ENCODE data around the gene GTSE1.

The GTSE1 gene

DNA sequence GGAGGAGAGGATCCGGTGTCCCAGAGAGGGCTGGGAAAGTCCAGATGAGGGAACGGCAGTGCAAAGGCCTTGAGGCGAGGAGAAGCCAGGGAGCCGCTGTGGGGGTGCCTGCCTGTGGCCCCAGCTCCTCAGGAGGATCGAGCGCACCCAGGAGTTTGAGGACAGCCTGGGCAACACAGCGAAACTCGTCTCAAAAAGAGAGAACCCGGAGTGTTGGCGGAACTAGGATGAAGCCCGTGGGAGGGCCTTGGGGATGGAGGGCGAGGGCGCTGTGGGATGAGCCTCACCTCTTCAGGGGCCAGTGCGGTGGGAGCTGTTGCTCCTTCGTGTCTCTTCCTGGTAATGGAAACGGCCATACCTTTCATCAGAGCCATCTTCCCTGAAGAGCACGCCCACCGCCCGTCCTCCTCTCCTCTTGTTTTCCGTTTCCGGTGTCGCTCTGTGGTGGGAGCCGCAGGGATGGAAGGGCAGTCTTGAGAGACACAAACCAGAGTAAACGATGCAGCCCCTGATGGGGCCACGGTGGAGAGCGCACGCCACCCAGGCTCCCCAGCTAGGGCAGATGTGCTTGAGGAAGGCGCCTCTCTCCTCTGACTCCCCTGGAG, 54.6 kb downstream of the GTSE1 start:
- peaks cover 22% of the 10 kb centered on the region for H3K36me3 ChIP-seq (ENCODE audit: control insufficient read depth, insufficient read depth, low read length)
- no peak overlapping the region for H3K4me3 ChIP-seq (ENCODE audit: insufficient read depth, low read depth, low read length)
- H3K27me3 ChIP-seq (ENCODE audit: control insufficient read depth, insufficient read depth, low read length, poor library complexity, severe bottlenecking) = no peaks in the 10 kb centered on the region
- no peak overlapping the region for H3K27ac ChIP-seq (ENCODE audit: insufficient read depth, low read depth, low read length, poor library complexity, severe bottlenecking)
- H3K4me1 ChIP-seq (ENCODE audit: control insufficient read depth, insufficient read depth, low read length) = no peaks in the 10 kb centered on the region
- no peaks in the 10 kb centered on the region for H3K9me3 ChIP-seq (ENCODE audit: control insufficient read depth, low read length)
- WGBS, 2 experiments = 95% methylated on average over 28 of the region's 28 CpGs

DNA sequence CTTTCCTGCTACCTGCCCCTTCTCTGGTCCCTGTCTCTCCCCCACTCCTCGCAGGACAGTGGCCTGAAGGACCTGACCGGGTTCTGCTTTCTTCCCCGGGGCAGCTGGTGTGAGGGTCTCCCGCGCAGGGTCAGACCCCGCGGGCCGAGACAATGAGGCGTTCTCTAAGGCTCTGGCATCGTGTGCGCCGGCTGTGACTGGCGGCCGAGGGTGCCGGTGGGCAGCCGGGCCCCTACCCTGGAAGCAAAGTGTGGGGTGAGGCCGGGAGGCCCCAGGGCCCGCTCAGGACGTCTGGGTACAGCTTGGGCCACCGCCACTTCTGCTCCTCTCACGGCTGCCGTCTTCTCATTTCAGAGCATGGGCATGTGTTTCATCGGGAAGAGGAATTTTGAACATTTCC, 55.1 kb downstream of the GTSE1 start:
- Histone ChIP-seq H3K4me1 (ENCODE audit: control insufficient read depth, insufficient read depth, low read length) (no peaks in the 10 kb centered on the region), H3K27me3 (ENCODE audit: control insufficient read depth, insufficient read depth, low read length, poor library complexity, severe bottlenecking) (no peaks in the 10 kb centered on the region), H3K27ac (ENCODE audit: insufficient read depth, low read depth, low read length, poor library complexity, severe bottlenecking) (no peak overlapping the region), H3K9me3 (ENCODE audit: control insufficient read depth, low read length) (no peaks in the 10 kb centered on the region), H3K36me3 (ENCODE audit: control insufficient read depth, insufficient read depth, low read length) (peaks cover 22% of the 10 kb centered on the region), H3K4me3 (ENCODE audit: insufficient read depth, low read depth, low read length) (no peak overlapping the region)
- 95 to 96% methylated on average over 23 of the region's 23 CpGs for WGBS, 2 experiments

DNA sequence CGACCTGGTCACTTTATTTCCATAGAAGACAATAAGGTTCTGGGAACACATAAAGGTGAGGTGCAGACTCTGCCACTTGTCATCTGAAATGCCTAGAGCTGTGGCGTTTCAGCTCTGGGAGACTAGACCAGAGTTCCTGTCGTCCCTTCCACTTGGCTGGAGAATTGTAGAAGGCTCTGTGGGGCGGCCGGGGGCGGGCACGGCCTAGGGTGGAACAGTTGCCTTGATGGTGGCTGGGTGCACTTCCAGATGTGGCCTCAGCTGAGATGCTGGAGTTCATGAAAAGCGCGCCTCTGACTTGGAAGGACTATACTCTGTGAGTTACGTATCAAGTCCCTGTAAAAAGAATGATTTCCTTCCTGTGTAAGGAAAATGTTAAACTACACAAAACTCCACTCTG, 55.6 kb downstream of the GTSE1 start:
- Histone ChIP-seq H3K9me3 (ENCODE audit: control insufficient read depth, low read length) (no peaks in the 10 kb centered on the region), H3K36me3 (ENCODE audit: control insufficient read depth, insufficient read depth, low read length) (peaks cover 27% of the 10 kb centered on the region), H3K4me3 (ENCODE audit: insufficient read depth, low read depth, low read length) (no peak overlapping the region), H3K4me1 (ENCODE audit: control insufficient read depth, insufficient read depth, low read length) (no peaks in the 10 kb centered on the region), H3K27me3 (ENCODE audit: control insufficient read depth, insufficient read depth, low read length, poor library complexity, severe bottlenecking) (no peaks in the 10 kb centered on the region), H3K27ac (ENCODE audit: insufficient read depth, low read depth, low read length, poor library complexity, severe bottlenecking) (no peak overlapping the region)
- WGBS, 2 experiments = 96% methylated on average over 10 of the region's 10 CpGs

DNA sequence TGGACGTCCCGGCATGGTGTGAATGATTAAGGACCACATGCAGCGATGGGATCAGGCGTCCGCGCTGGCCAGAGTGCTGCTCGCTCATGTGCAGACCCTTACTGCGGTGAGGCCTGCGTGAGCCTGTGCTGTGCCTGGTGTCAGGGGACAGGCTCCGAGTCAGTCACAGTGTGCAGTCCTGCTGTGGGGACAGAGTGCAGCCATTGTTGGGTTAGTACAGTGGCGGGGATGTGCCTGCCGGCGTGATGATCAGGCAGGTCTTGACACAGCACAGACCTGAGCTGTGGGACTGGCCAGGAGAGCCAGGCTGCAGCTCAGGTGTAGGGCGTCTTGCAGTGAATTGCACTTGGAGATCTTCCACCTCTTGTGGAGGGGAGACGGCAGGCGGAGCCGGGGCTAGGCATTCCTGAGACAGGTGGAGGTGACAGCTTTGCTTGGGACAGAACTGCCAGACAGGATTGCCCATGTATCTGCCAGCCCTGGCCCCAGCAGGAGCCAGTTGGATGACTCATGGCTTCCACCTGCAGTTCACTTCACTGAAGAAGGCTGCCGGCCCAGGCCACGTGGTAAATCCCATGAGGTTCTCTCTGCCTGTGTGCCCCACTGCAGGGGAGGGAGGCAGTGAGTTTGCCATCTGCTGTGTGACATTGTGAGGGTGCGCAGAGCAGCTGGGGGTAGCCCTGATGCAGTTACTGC, 56.2 kb downstream of the GTSE1 start:
- no peak overlapping the region for H3K4me3 ChIP-seq (ENCODE audit: insufficient read depth, low read depth, low read length)
- H3K9me3 ChIP-seq (ENCODE audit: control insufficient read depth, low read length) = no peaks in the 10 kb centered on the region
- H3K27me3 ChIP-seq (ENCODE audit: control insufficient read depth, insufficient read depth, low read length, poor library complexity, severe bottlenecking) = no peaks in the 10 kb centered on the region
- no peak overlapping the region for H3K27ac ChIP-seq (ENCODE audit: insufficient read depth, low read depth, low read length, poor library complexity, severe bottlenecking)
- 93 to 96% methylated on average over 20 of the region's 20 CpGs for WGBS, 2 experiments
- H3K4me1 ChIP-seq (ENCODE audit: control insufficient read depth, insufficient read depth, low read length) = no peaks in the 10 kb centered on the region
- peaks cover 23% of the 10 kb centered on the region for H3K36me3 ChIP-seq (ENCODE audit: control insufficient read depth, insufficient read depth, low read length)

DNA sequence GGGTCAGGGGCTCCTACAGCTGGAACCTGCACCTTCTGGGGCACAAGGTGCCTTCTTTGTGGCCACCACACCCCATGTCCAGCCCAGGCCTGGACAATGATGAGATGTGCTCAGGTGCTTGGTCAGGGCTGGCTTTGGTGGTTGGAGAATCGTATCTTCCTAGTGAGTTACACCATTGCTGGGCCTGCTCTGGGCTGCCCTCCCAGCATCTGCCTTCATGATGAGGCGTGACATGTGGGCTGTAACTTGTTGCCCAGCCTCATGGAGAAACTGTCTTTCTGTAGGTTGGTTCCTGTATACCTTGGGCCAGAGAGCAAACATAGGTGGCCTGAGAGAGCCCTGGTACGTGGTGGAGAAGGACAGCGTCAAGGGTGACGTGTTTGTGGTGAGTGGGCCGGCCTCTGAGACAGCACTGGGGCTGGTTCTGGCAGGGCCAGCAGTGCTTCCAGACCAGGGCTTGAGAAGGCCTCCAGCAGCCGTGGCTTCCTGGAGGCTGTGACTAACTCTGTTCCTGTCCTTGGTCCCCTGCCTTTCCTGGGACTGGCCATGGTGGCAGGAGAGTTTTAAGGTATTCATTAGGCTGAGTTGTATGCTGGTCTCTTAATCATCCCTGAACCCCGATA, 56.9 kb downstream of the GTSE1 start:
- Histone ChIP-seq H3K4me1 (ENCODE audit: control insufficient read depth, insufficient read depth, low read length) (no peaks in the 10 kb centered on the region), H3K36me3 (ENCODE audit: control insufficient read depth, insufficient read depth, low read length) (peaks cover 23% of the 10 kb centered on the region), H3K9me3 (ENCODE audit: control insufficient read depth, low read length) (no peaks in the 10 kb centered on the region), H3K27ac (ENCODE audit: insufficient read depth, low read depth, low read length, poor library complexity, severe bottlenecking) (no peak overlapping the region), H3K4me3 (ENCODE audit: insufficient read depth, low read depth, low read length) (no peak overlapping the region), H3K27me3 (ENCODE audit: control insufficient read depth, insufficient read depth, low read length, poor library complexity, severe bottlenecking) (no peaks in the 10 kb centered on the region)
- WGBS, 2 experiments = 95 to 97% methylated on average over 8 of the region's 8 CpGs

DNA sequence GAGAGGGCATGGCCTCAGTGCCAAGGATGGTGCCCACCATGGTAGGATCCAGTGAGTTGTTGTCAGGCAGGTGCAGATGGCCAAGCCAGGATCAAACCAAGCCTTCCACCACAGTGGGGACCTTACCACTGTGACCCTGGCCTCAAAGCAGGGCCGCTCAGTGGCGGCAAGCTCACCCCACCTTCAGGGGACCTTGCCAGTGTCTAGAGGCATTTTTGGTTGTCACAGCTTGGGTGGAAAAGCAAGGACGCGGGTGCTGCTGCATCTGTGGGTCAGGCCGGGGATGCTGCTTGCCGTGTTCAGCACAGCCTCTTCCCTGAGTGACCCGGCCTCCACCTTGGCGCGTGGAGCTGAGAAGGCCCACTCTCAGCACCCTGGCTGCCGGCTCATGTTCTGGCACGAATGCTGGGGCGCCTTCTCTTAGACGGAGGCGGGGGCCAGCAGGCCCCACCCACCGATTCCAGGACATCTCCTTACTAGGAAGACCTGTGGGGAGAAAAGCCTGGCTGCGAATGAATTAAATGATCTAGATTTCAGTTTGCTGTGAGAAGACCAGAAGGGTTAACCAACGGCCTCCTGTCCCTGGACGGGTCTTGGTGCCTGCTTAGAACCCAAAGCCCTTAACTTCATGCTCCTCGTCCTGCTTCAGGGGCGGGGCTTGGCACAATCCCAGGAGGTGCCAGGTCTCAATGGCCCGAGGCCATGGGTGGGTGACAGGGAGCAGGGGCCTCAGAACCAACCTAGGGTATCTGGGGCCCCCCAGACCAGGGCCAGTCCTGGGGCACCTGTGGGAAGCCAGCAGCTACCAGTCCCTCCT, 57.7 kb downstream of the GTSE1 start:
- Histone ChIP-seq H3K27me3 (ENCODE audit: control insufficient read depth, insufficient read depth, low read length, poor library complexity, severe bottlenecking) (no peaks in the 10 kb centered on the region), H3K4me3 (ENCODE audit: insufficient read depth, low read depth, low read length) (no peak overlapping the region), H3K9me3 (ENCODE audit: control insufficient read depth, low read length) (no peaks in the 10 kb centered on the region), H3K4me1 (ENCODE audit: control insufficient read depth, insufficient read depth, low read length) (no peaks in the 10 kb centered on the region), H3K36me3 (ENCODE audit: control insufficient read depth, insufficient read depth, low read length) (peaks cover 23% of the 10 kb centered on the region), H3K27ac (ENCODE audit: insufficient read depth, low read depth, low read length, poor library complexity, severe bottlenecking) (no peak overlapping the region)
- WGBS, 2 experiments = 94% methylated on average over 21 of the region's 21 CpGs

DNA sequence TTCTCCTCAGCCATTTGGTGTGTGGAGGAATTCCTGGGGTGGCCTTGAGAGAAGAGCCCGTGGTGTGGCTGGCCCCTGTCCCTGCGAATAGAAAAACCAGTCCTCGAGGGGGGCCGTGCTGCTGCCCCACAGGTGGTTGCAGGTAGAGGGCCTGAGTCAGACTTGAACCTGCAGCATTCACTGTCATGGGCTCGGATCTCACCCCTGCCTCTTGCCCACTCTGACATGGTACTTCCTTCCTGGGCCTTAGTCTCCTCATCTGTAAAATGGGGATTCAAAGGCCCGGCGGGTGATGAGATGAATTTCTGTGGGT, 58.3 kb downstream of the GTSE1 start:
- Histone ChIP-seq H3K36me3 (ENCODE audit: control insufficient read depth, insufficient read depth, low read length) (peaks cover 23% of the 10 kb centered on the region), H3K27me3 (ENCODE audit: control insufficient read depth, insufficient read depth, low read length, poor library complexity, severe bottlenecking) (no peaks in the 10 kb centered on the region), H3K27ac (ENCODE audit: insufficient read depth, low read depth, low read length, poor library complexity, severe bottlenecking) (no peak overlapping the region), H3K4me1 (ENCODE audit: control insufficient read depth, insufficient read depth, low read length) (no peaks in the 10 kb centered on the region), H3K9me3 (ENCODE audit: control insufficient read depth, low read length) (no peaks in the 10 kb centered on the region), H3K4me3 (ENCODE audit: insufficient read depth, low read depth, low read length) (no peak overlapping the region)
- 91% methylated on average over 7 of the region's 7 CpGs for WGBS, 2 experiments

DNA sequence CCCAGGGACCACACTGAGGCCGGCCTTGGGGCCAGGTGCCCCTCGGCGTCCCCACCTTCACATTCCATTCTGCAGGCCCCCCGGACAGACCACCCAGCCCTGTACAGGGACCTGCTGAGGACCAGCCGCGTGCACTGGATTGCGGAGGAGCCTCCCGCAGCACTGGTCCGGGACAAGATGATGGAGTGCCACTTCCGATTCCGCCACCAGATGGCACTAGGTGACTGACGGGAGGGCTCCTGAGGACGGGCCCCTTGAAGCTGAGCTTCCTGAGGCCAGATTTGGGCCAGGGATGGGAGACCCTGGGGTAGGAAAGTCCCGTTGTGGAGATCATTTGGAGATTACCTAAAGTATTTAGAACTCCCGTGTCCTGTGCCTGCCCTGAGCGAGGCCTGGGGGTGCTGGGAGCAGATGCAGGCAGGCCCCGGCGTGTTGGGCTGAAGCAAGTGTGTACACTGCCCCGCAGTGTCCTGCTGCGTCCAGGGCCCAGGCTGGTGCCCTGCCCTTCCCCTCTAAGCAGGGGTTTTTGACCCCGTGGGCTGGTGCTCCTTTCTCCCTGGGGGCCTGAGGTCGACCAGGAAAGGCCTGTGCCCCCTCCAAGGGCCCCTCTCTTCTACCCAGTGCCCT, 58.8 kb downstream of the GTSE1 start:
- Histone ChIP-seq H3K27ac (ENCODE audit: insufficient read depth, low read depth, low read length, poor library complexity, severe bottlenecking) (no peak overlapping the region), H3K36me3 (ENCODE audit: control insufficient read depth, insufficient read depth, low read length) (peaks cover 23% of the 10 kb centered on the region), H3K4me3 (ENCODE audit: insufficient read depth, low read depth, low read length) (no peak overlapping the region), H3K4me1 (ENCODE audit: control insufficient read depth, insufficient read depth, low read length) (no peaks in the 10 kb centered on the region), H3K9me3 (ENCODE audit: control insufficient read depth, low read length) (no peaks in the 10 kb centered on the region), H3K27me3 (ENCODE audit: control insufficient read depth, insufficient read depth, low read length, poor library complexity, severe bottlenecking) (no peaks in the 10 kb centered on the region)
- WGBS, 2 experiments = 60% methylated on average over 22 of the region's 22 CpGs

DNA sequence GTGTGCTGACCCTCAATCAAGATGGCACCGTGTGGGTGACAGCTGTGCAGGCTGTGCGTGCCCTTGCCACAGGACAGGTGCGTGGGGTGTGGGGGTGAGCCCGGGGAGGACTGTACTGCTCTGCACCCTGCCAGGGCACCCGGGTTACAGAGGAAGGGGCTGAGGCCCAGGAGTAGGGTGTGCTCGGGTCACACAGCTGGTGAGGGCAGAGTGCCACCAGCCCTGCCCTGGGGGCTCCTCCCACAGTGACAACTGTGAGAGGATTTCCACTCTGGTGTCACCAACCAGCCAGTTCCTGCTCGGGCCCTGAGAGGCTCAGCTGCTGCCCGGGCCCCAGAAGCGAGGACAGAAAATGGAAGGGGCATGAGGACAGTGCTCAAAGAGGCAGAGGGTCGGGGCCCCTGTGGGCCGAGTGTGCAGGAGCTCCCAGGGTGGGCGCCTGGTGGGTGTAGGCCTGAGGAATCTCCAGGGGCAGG, 59.4 kb downstream of the GTSE1 start:
- H3K4me1 ChIP-seq (ENCODE audit: control insufficient read depth, insufficient read depth, low read length) = no peaks in the 10 kb centered on the region
- H3K27me3 ChIP-seq (ENCODE audit: control insufficient read depth, insufficient read depth, low read length, poor library complexity, severe bottlenecking) = no peaks in the 10 kb centered on the region
- 93 to 94% methylated on average over 12 of the region's 12 CpGs for WGBS, 2 experiments
- no peaks in the 10 kb centered on the region for H3K9me3 ChIP-seq (ENCODE audit: control insufficient read depth, low read length)
- H3K4me3 ChIP-seq (ENCODE audit: insufficient read depth, low read depth, low read length) = no peak overlapping the region
- H3K27ac ChIP-seq (ENCODE audit: insufficient read depth, low read depth, low read length, poor library complexity, severe bottlenecking) = no peak overlapping the region
- H3K36me3 ChIP-seq (ENCODE audit: control insufficient read depth, insufficient read depth, low read length) = peaks cover 21% of the 10 kb centered on the region
